ENCODE results near the gene ATG9B. TPM values are rescaled to one million over a fixed set of nuclear protein-coding genes. Genes with fewer than 3 reads are reported as not detected.
A peak's percentile ranks its signal among the peaks of the same experiment; 100 is the strongest.

ATG9B gene
- total RNA-seq, 6 experiments from 2014 or later: 0.11 to 0.94 (median 0.18) TPM

- Mint-ChIP-seq H3K27me3 (ENCODE audit: insufficient read depth) (peaks cover 1% of the 10 kb centered on the region), H3K9me3 (no peaks in the 10 kb centered on the region), H3K4me1 (ENCODE audit: low read depth) (peaks cover 35% of the 10 kb centered on the region), H3K4me3 (no peak overlapping the region), H3K27ac (no peak overlapping the region), H3K36me3 (ENCODE audit: low read depth) (peaks cover 16% of the 10 kb centered on the region)
- no peak for DNase-seq
- no peak for TF ChIP-seq CTCF (IDR thresholded peaks at IDR 0.05)
Measured at GRCh38 chr7:151064454-151064853, 40.2 kb upstream of the ATG9B start.

- peaks cover 13% of the 10 kb centered on the region for H3K36me3 Mint-ChIP-seq (ENCODE audit: low read depth)
- peak; percentile 47 for DNase-seq
- peak overlapping the region; percentile 53 for H3K4me3 Mint-ChIP-seq
- H3K4me1 Mint-ChIP-seq (ENCODE audit: low read depth): peaks cover 45% of the 10 kb centered on the region
- no peaks in the 10 kb centered on the region for H3K9me3 Mint-ChIP-seq
- no peak for TF ChIP-seq CTCF (IDR thresholded peaks at IDR 0.05)
- peaks cover 1% of the 10 kb centered on the region for H3K27me3 Mint-ChIP-seq (ENCODE audit: insufficient read depth)
- H3K27ac Mint-ChIP-seq: peak overlapping the region; percentile 78
Measured at GRCh38 chr7:151063212-151063561, 38.9 kb upstream of the ATG9B start.

- Mint-ChIP-seq H3K27me3 (ENCODE audit: insufficient read depth) (no peaks in the 10 kb centered on the region; the same call in 1 of the 2 replicates), H3K4me3 (peak overlapping the region; percentile 97), H3K36me3 (ENCODE audit: low read depth) (peaks cover 7% of the 10 kb centered on the region), H3K27ac (peak overlapping the region; percentile 78), H3K9me3 (no peaks in the 10 kb centered on the region), H3K4me1 (ENCODE audit: low read depth) (peaks cover 41% of the 10 kb centered on the region)
- peak; percentile 49 for DNase-seq
- TF ChIP-seq CTCF (IDR thresholded peaks at IDR 0.05): no peak
Measured at GRCh38 chr7:151062399-151063211, 38.3 kb upstream of the ATG9B start.

GRCh38 chr7:151062111-151062398 is 37.8 kb upstream of the ATG9B start:
- no peak for TF ChIP-seq CTCF (IDR thresholded peaks at IDR 0.05)
- Mint-ChIP-seq H3K4me1 (ENCODE audit: low read depth) (peaks cover 44% of the 10 kb centered on the region), H3K27ac (no peak overlapping the region), H3K27me3 (ENCODE audit: insufficient read depth) (no peaks in the 10 kb centered on the region; the same call in 1 of the 2 replicates), H3K36me3 (ENCODE audit: low read depth) (peaks cover 4% of the 10 kb centered on the region), H3K4me3 (peak overlapping the region; percentile 97), H3K9me3 (no peaks in the 10 kb centered on the region)
- DNase-seq: no peak

- Mint-ChIP-seq H3K4me3 (peak overlapping the region; percentile 97), H3K27me3 (ENCODE audit: insufficient read depth) (no peaks in the 10 kb centered on the region; the same call in 1 of the 2 replicates), H3K4me1 (ENCODE audit: low read depth) (peaks cover 50% of the 10 kb centered on the region), H3K9me3 (no peaks in the 10 kb centered on the region), H3K27ac (peak overlapping the region; percentile 70), H3K36me3 (ENCODE audit: low read depth) (peaks cover 4% of the 10 kb centered on the region)
- DNase-seq: no peak
- TF ChIP-seq CTCF (IDR thresholded peaks at IDR 0.05): no peak
Measured at GRCh38 chr7:151061213-151062110, 37.2 kb upstream of the ATG9B start.
